Muscle of arm (tissue), 12 donors: Measurements from ENCODE around the gene AXDND1. TPM values are rescaled to one million over a fixed set of nuclear protein-coding genes. Genes with fewer than 3 reads are reported as not detected.

ENCODE experiments used
- DNase-seq: peaks from one replicate; pipeline ENCODE4 v3.0.0-alpha.2; 2013
- polyA plus RNA-seq, 12 donors: library from polyadenylated mRNA; unstranded; fragments of 120-200 nt; gene quantifications; one replicate each; pipeline ENCODE4 v1.2.1, GENCODE V29; 2013; ENCODE audit not compliant: insufficient read length in 12 of 12

AXDND1 gene
- polyA plus RNA-seq, 12 donors: 0.10 to 0.25 (median 0.21) TPM; not detected in 4

DNA sequence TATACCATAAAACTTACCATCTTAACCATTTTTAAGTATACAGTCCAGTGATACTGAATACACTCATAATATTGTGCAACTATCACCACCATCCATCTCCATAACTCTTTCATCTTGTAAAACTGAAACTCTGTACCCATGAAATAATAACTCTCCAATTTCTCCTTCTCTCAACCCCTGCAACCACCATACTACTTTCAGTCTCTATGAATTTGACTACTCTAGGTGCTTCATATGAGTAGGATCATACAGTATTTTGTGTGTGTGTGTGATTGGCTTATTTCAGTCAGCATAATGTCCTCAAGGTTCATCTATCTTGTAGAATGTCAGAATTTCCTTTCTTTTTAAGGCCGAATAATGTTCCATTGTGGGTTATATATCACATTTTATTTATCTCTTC lies 192.3 kb downstream of the AXDND1 start:
- DNase-seq: no peak

DNA sequence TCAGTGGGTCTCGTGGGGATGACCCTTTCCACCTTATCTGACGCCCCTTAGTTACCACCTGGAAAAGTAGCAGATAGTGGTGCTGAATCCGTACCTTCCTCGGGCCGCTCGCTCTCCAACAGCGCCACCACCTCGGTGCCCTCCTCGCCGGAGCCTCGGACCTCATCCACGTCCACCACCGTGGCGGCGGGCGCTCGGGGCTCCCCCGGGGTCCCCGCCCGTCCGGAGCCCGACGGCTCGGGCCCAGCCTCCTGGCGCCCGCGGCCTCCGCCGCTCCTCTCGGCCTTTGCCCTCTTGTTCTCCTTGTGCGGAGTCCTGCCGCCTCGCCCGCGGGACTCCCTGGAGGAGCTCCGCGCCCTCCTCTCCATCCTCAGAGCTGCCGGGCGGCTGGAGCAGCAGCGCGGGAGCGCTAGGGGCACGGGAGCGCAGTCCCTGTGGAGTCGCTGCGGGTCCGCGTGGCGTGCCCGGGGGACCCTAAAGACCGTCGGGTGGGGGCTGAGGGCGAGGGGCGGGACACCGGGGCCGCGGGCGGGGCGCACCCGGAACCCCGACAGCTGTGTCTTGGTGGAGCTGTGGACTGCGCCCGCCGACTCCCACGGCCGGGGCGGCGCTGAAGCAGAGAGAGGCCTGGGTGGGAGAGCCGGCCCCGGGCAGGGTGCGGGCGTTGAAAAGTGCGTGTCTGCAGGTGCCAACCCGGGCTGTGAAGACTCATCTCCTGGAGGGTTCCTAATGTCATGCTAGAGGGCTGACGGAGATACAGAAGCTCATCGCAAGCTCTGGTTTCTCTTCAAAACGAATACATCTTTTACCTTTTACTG lies 209.9 kb downstream of the AXDND1 start, which contains the start of gene NPHS2:
Gene NPHS2 (minus strand): TSS at position 452 of the 818 bp plus-strand sequence. CDS start 84 bp downstream, at position 368.
- no peak for DNase-seq

DNA sequence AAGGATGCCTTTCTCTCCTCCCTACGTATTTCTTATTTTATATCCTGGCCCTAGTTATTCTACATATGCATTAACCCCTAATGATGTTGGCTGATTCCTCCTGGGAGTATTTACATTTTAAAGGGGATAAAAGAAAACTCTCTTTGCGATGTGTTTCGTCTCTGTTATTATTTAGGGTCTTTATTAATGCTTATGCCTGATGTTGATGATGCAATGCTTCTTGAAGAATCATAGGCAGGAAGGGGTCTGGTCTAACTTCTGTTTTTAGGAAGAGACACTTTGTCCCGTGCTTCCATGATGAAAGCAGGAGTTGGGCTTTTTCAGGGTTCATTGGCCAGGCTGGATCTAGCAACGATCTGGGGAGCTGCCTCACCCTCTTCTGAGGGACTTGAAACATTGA lies 210.7 kb downstream of the AXDND1 start:
- DNase-seq: no peak

DNA sequence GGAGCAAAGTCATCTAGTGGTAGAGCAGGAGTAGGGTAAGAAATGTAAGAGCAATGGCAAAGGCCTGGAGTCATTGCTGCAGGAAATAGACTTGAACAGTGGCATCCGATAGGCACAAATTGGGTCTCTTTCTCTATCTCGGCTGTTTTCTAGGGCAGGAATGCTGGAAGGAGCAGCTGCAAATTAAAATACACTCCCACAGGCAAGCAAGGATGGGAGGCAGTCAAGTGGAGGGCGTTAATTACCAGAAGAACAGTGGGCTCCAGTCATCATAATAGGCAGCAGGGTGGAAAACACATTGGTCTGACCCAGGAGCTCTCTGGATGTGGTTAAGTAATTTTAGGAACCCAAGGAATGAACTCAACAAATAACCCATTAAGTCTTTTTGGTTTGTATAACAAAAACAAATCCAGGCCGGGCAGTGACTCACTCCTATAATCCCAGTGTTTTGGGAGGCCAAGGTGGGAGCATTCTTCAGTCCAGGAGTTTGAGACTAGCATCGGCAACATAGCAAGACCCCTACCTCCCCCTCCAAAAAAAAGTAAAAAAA lies 218.1 kb downstream of the AXDND1 start:
- no peak for DNase-seq

DNA sequence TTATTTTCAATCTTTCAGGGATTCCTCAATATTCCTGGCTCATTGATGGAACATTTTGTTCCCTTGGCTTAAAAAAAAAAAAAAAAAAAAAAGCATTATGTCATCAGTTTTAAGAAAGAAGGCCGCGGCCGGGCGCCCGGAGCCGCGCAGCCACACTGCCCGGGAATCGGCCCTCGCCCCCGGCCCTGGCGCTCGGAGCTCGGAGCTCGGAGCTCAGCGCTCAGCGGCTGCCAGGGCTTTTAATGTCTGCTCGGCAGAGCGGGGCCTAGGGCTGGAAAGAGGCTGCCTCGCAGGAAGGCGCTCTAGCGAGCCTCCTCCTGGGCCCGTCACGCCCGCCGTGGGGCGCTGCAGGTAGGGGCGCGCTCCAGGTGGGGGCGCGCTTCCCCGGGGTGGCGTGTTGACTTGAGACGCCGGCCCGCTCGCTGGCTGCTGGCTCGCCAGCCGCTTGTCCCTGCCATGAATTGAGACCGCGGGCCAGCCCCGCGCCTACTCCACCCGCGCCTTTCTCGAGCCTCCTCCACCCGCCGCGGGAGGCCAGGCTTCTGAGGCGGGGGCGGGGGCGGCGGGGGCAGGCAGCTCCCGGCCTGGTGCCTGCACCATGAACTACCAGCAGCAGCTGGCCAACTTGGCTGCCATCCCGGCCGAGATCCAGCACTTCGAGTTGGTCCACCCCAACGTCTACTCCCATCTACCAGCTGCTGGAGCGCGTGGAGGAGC lies 220.5 kb downstream of the AXDND1 start:
- peak; percentile 43 for DNase-seq

DNA sequence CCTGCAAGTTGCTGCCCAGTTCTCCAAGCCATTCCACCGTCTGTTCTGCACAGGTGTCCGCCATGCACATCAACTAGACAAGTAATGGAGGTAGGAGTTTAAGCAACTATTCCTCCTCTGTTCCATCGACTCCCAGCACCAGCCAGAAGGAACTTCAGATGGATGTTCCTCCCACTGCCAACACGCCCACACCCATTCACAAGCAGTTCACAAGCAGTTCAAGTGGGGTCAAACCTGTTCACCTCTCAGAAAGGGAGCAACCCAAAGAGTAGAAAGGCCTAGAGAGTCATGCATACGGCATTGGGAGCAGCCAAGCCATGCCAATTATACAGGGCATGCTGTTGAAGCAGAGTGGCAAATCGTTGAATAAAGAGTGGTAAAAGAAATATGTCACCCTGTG lies 221.6 kb downstream of the AXDND1 start:
- no peak for DNase-seq

DNA sequence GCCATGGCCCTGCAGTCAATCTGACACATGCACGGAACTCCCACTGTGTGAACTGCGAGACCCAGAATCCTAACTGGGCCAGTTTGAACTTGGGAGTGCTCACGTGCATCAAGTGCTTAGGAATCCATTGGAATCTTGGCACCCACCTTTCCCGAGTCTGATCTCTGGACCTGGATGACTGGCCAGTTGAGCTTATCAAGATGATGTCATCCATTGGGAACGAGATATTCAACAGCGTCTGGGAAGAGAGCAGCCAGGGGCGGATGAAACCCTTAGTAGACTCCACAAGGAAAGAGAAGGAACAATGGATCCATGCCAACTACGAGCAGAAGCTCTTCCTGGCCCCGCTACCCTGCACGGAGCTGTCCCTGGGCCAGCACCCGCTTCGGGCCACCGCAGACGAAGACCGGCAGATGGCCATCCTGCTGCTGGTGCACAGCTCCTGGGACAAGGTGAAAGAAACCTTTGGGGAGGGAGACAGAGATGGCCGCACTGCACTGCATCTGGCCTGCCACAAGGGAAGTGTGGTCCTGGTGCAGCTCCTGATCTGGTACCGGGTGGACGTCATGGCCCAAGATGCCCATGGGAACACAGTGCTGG lies 222.8 kb downstream of the AXDND1 start:
- no peak for DNase-seq

DNA sequence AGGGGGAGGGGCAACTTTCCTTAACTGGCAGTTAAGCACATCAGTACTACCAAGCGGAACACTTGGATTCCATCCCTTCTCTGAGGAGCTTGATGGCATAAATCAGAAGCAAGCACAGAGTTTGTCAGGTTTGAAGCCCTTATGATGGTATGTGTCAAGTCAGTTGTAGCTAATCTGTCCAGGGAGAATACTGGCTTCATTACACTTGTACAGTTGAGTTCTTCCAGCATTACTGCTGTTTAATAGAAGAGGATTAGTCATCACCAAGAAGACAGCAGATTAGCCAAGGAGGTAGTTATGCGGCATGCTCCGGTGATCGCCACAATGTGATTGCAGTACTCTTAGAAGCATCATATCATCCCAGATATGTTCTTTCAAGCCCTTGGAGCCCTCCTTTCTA lies 223.7 kb downstream of the AXDND1 start:
- no peak for DNase-seq

DNA sequence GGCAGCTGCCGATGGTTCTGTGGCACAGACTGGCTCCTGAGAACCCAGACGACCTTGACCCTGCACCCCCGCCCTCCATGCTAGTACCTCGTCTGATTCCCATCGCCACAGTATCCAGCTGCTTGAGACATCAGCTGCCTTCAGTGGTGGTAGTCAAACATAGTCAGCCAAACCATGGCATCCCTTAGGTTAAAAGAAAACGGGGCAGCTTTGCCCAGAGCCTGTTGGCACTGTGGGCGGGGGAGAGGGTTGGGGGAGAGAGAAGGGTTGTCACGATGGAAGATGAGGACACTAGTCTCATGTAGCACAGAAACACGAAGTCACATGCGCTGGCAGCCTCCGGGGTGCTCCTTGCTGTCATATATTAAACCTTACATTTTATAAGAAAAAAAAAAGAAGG lies 224.9 kb downstream of the AXDND1 start:
- no peak for DNase-seq

DNA sequence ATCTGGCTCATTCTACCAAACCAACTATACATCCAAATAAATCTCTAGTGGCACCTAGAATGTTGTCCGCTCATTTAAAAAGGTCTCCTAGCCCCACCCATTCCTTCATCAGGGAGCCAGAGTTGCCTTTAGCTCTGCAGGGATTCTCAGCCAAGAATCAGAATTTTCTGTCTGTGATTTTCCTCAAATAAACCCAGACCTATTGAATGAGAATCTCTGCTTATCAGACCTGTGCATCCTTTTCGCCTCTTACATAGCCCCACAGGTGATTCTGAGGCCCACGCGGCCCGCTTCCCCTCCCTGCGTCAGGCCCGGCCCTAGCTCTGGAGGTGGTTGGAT lies 225.5 kb downstream of the AXDND1 start:
- DNase-seq: no peak

DNA sequence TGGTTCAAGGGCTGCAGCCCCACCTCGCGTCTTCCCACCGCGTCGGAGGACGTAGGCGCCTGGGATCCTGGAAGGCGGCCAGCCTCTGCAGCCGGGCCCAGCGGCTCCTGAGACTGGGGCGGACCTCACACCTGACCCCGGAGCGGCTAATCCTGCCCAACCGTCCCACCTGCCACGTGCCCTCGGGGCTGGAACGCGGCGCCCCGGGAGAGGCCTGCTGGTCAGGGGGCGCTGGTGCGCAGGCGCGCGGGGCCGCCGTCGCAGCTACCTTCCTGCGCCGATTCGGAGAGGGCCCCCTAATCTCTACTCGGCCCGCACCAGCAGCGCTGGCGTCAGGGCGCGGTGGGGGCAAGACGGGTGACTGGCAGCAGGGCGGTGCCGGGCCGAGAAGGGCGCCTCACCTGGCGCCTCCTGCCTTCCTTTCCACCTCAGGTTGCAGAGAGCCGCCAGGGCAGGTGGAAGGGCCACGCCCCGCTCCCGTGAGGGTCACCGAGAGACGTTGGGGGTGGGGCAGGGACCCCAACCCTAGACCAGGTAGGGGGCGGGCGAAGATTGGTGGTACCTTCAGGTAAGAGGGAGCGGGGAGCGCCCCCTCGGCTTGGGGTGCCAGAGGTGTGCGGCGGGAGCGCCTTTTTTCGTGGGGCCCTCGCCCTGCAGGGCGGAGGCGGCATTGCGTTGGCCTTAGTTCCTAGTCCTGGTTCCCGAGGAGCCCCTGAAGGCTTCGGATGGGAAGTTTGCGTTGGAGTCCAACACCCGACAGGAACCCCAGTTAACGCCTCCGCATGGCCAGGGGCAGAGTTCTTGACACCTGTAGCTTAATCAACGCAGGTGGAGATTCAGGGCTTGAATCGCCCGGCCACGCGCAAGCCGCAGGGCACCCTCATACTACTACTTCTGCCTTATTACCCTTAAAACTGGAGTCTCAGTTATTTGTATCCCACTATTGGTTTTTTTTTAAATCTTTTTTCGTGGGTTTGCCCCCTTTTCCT lies 226.1 kb downstream of the AXDND1 start, which contains the start of gene TDRD5:
Gene TDRD5 (plus strand): TSS at position 241 of the 989 bp plus-strand sequence. CDS start 784 bp downstream, outside the sequence.
- DNase-seq: no peak

DNA sequence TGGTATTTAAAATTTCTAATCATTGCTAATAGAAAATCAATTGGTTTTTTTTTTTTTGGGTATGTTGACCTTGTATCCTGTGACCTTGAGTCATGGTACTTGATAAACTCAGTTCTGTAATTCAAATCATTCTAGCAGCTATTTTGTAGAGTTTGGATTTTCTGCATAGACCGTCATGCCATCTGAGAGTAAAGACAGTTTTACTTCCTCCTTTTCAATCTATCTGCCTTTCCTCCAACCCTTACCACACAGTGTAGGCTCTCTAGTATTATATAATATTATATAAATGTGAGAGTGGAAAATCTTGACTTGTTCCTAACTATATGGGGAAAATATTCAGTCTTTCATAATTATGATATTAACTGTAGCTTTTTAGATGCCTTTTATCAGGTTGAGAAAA lies 232.9 kb downstream of the AXDND1 start:
- no peak for DNase-seq

DNA sequence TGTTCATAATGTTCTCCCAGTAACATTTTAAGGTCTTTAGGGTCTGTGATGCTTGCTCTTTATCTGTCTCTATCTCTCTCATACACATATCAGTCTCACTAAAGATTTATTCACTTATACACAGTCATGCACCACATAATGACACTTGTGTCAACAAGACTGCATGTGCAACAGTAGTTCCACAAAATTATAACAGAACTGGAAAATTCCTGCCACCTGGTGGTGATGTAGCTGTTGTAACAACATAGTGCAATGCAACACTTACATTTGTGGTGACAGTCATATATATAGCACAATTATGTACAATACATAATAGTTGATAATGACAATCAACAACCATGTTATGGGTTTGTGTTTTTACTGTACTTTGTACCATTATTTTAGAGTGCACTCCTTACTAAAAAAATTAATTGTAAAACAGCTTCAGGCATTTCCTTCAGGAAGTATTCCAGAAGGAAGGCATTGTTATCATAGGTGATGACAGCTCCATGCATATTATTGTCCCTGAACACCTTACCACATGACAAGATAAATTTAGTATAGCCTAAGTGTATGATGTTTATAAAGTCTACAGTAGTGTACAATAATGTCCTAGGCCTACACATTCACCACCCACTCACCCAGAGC lies 234.0 kb downstream of the AXDND1 start:
- no peak for DNase-seq

DNA sequence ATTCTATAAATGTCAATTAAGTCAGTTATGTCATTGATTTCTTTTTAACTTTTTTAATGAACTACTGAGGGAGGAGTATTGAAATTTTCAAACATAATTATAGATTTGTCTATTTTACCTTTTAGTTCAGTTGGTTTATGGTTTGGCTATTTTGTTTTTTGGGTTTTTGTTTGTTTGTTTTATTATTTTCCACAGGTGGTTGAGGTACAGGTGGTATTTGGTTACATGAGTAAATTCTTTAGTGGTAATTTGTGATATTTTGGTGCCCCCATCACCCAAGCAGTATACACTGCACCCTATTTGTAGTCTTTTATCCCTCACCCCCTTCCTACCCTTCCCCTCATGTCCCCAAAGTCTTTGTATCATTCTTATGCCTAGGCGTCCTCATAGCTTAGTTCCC lies 235.3 kb downstream of the AXDND1 start:
- no peak for DNase-seq

Other genes with a start within 250 kb of the AXDND1 start
- 10 to 100 TPM in 1 of 12 donors, 1 to 10 TPM in 10, not detected in 1; 7.1 to 12.6 (median 8.2) TPM for gene ABL2, start 136.3 kb upstream of the AXDND1 start, polyA plus RNA-seq
- 10 to 100 TPM in 7 of 12 donors, 1 to 10 TPM in 4, not detected in 1; 8.5 to 13.5 (median 11.3) TPM for gene SOAT1, start 72.2 kb upstream of the AXDND1 start, polyA plus RNA-seq
- gene NPHS2, start 210.0 kb downstream of the AXDND1 start, polyA plus RNA-seq: 1 to 10 TPM in 1 of 12 donors, under 1 TPM in 4, not detected in 7; 0.12 to 2.0 (median 0.65) TPM
- 1 to 10 TPM in 1 of 12 donors, under 1 TPM in 3, not detected in 8; 0.06 to 2.5 (median 0.59) TPM for gene TDRD5, start 225.9 kb downstream of the AXDND1 start, polyA plus RNA-seq